ENCODE results near the gene ZNRF3.

The ZNRF3 gene

GRCh38 chr22:28933321-28933720 is 49.9 kb downstream of the ZNRF3 start:
- TF ChIP-seq CTCF (IDR thresholded peaks at IDR 0.05; ENCODE audit: low read depth, low read length) = no peak
- H3K27me3 ChIP-seq (ENCODE audit: insufficient read depth, low read depth, severe bottlenecking) = no peaks in the 10 kb centered on the region
- no peaks in the 10 kb centered on the region for H3K36me3 ChIP-seq
- DNase-seq = no peak
- H3K9me3 ChIP-seq (ENCODE audit: severe bottlenecking) = no peaks in the 10 kb centered on the region
- H3K27ac ChIP-seq = no peak overlapping the region
- H3K4me3 ChIP-seq (ENCODE audit: low read depth, low read length) = no peak overlapping the region

- H3K36me3 ChIP-seq = no peaks in the 10 kb centered on the region
- no peaks in the 10 kb centered on the region for H3K9me3 ChIP-seq (ENCODE audit: severe bottlenecking)
- no peak overlapping the region for H3K4me3 ChIP-seq (ENCODE audit: low read depth, low read length)
- no peaks in the 10 kb centered on the region for H3K27me3 ChIP-seq (ENCODE audit: insufficient read depth, low read depth, severe bottlenecking)
- no peak overlapping the region for H3K27ac ChIP-seq
- TF ChIP-seq CTCF (IDR thresholded peaks at IDR 0.05; ENCODE audit: low read depth, low read length) = no peak
- DNase-seq = no peak
Observed at GRCh38 chr22:28934026-28934425, 50.7 kb downstream of the ZNRF3 start.

- no peak overlapping the region for H3K4me3 ChIP-seq (ENCODE audit: low read depth, low read length)
- no peak overlapping the region for H3K27ac ChIP-seq
- DNase-seq = no peak
- no peaks in the 10 kb centered on the region for H3K9me3 ChIP-seq (ENCODE audit: severe bottlenecking)
- H3K27me3 ChIP-seq (ENCODE audit: insufficient read depth, low read depth, severe bottlenecking) = no peaks in the 10 kb centered on the region
- H3K36me3 ChIP-seq = no peaks in the 10 kb centered on the region
- TF ChIP-seq CTCF (IDR thresholded peaks at IDR 0.05; ENCODE audit: low read depth, low read length) = no peak
Observed at GRCh38 chr22:28935140-28935539, 51.8 kb downstream of the ZNRF3 start.

GRCh38 chr22:28935713-28936112 is 52.3 kb downstream of the ZNRF3 start:
- TF ChIP-seq CTCF (IDR thresholded peaks at IDR 0.05; ENCODE audit: low read depth, low read length) = peak; percentile 32; the same call in 1 of the 2 replicates
- no peaks in the 10 kb centered on the region for H3K9me3 ChIP-seq (ENCODE audit: severe bottlenecking)

GRCh38 chr22:28936200-28936599 is 52.8 kb downstream of the ZNRF3 start:
- H3K36me3 ChIP-seq = no peaks in the 10 kb centered on the region
- H3K27ac ChIP-seq = no peak overlapping the region
- DNase-seq = no peak
- no peaks in the 10 kb centered on the region for H3K27me3 ChIP-seq (ENCODE audit: insufficient read depth, low read depth, severe bottlenecking)
- H3K9me3 ChIP-seq (ENCODE audit: severe bottlenecking) = no peaks in the 10 kb centered on the region
- TF ChIP-seq CTCF (IDR thresholded peaks at IDR 0.05; ENCODE audit: low read depth, low read length) = no peak
- H3K4me3 ChIP-seq (ENCODE audit: low read depth, low read length) = no peak overlapping the region

More at GRCh38 chr22:28935713-28936112, 52.3 kb downstream of the ZNRF3 start:
- Histone ChIP-seq H3K27me3 (ENCODE audit: insufficient read depth, low read depth, severe bottlenecking) (no peaks in the 10 kb centered on the region), H3K27ac (no peak overlapping the region), H3K4me3 (ENCODE audit: low read depth, low read length) (no peak overlapping the region), H3K36me3 (no peaks in the 10 kb centered on the region)
- no peak for DNase-seq
